HG02678 (cell line): ENCODE results near the gene STMN1.

Experiments
- ATAC-seq: cut with Tn5 transposase; IDR thresholded peaks from one replicate; pipeline ENCODE4 v1.9.1; 2021; ENCODE audit warnings: mild to moderate bottlenecking, moderate library complexity; ENCODE audit not compliant: unreplicated experiment

STMN1 gene

DNA sequence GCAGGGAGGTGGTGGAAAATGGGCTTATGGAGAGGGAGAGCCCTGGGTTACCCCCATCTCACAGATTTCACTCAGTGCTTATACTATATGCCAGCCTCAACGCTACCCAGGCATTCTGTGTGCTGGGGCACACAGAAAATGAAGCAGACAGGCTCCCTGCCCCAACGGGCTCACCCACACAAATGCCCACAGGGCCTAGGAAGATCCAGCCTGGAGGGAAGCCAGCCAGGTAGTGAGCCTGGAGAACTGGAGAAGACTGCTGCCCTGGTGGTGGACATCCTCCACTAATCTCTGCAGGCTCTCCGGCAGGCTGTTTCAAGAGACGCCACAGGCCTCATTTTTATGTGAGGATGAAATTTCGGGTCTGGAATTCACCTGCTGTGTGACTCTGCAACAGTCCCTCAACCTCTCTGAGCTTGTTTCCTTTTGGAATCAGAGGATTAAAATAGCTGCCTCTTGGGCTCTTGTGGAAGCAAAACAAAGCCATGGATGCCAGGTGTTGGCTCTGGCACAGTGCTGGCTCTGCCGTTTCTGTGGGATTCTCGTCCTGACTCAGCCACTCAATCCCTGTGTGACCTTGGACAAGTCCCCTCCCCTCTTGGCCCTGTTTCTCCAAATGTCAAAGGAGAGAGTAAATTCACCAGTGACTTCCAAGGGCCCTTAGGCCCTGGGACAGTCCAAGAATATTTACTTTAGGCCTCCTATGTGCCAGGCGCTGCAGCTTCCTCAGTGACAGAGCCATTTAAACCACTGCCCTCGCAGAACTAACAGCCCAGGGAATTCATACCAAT is 34.3 kb downstream of the STMN1 start:
- ATAC-seq, result no peak

DNA sequence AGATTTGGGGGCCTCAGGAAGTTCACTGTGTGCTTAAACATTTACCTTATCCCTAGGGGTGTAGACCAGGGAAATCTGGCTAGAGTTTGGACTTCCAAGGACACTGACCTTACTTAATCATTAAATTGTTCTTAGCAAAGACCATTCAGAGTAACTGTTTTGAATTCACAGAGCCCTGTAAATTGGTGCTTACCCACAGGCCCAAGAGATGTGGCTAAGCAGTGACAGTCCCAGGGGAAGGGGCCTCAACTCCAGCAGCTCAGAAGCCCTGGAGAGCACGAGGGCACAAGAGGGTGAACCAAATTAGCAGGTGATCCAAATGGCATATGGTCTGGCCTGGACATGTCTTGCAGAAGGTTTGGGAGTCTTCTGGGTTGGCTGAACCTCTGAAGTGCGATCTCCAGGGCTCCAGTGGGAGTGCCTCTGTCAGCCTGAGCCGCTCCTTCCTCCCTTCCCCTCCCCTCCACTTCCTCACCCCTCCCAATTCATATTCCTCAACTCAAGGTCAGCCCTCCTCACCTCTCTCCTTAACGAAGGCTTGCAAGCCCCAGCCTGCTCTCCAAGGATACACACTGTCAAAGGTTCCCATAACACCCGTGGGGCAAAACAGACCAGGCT is 35.0 kb downstream of the STMN1 start:
- ATAC-seq, result no peak

DNA sequence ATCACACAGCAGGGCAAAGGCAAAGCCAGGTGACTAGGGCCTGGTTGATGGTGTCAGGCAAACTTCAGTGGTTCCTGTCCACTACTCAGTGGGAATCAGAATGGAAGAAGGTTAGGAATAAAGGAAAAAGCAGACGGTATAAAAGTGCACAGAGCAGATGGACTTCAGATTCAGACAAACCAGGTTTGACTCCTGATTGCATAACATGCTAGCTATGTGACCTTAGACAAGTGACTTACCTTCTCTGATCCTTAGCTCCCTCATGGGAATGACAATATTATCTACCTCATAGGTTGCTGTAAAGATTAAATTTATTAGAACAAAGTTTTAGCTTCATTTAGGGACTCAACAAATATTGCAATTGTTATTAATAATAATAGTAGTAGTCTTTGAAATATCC is 35.6 kb downstream of the STMN1 start:
- ATAC-seq, result no peak

DNA sequence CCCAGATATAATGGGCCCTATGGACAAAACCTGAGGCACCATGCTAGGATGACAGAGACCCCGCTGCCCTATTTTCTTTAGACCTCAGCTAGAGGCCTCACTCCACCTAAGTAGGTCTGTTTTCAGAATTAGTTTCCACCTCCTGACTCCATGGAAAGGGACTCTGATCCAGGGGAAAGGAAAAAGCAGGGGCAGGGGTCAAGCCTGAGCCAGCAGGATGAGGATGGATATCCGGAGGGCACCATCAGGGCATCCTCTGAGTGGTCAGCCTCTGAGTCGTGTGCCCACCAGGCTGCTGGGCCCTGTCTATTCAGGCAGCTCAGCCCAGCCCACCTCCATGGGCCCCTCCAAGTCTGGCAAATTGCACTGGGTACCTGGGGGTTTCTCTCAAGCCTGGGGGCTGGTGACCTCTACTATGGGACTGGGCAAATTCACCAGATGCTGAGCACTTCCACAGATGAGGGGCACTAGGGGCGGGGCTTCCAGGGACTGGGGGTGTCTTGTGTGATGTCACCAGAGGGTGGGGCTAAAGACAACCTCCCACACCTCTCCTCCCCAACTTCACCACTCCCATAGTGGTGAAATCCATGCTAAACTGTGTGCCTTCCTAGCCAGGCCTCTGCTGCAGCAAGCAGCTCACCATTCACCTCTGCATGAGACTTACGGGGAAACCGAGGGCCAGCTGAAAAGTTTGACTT is 36.2 kb downstream of the STMN1 start:
- no peak for ATAC-seq

DNA sequence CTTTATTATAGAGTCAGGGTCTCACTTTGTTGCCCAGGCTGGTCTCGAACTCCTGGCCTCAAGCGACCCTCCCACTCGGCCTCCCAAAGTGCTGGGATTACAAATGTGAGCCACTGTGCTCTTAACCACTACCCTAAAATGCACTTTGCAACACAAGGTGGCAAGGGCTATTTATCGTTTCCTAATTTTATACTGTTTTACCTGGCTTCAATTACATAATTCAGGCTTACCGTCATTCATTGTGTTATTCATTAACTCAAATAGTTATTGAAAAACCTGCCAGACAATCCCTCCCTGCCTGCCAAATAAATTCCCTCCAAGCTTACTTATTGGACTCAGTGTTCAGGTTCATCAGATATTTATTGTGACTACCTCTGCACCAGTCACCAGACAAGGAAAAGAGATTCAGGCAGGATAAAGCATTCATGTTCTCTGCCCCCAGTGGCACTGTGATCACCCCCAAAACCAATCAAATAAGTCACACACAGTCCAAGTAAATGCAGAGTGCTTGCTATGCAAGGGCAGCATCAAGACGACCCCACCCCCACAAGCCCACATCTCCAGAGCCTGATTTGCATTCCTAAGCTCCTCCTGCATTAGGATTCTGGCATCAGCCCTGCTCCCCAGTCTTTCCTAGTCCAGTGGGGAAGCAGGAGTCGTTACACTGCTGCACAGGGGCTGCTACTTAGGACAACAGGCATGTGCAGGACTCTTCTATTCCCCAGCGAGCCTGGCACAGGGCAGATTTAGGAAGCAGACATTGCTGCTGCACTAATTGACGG is 38.8 kb downstream of the STMN1 start:
- ATAC-seq, result no peak

DNA sequence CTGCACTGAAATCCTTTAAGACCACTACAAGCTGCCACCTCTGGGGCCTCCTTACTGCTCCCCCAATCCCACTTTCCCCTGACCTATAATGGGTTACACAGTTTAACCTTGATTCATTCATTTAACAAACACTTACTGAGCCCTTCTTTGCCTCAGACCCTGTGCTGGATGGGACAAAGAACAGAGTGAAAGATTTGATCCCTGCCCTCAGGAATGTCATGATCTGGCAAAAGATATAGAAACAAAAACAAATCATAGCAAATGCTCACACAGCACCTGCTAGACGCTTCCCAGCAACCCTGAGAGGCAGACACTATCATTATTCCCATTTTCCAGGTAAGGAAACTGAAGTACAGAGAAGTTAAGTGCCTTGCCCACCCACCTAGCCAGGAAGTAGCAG is 39.9 kb downstream of the STMN1 start:
- ATAC-seq, result no peak

DNA sequence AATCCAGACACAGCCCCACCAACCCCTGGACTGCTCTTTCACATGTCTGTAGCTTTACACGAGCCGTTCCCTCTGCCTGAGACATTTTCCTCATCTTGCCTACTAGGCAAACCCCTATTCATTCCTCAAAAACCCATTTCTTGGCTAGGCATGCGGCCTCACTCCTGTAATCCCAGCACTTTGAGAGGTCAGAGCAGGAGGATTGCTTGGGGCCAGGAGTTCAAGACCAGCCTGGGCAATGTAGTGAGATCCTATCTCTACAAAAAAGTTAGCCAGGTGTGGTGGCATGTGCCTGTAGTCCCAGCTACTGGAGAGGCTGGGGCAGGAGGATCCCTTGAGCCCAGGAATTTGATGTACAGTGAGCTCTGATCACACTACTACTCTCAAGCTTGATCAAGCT is 41.8 kb downstream of the STMN1 start:
- ATAC-seq, result no peak

DNA sequence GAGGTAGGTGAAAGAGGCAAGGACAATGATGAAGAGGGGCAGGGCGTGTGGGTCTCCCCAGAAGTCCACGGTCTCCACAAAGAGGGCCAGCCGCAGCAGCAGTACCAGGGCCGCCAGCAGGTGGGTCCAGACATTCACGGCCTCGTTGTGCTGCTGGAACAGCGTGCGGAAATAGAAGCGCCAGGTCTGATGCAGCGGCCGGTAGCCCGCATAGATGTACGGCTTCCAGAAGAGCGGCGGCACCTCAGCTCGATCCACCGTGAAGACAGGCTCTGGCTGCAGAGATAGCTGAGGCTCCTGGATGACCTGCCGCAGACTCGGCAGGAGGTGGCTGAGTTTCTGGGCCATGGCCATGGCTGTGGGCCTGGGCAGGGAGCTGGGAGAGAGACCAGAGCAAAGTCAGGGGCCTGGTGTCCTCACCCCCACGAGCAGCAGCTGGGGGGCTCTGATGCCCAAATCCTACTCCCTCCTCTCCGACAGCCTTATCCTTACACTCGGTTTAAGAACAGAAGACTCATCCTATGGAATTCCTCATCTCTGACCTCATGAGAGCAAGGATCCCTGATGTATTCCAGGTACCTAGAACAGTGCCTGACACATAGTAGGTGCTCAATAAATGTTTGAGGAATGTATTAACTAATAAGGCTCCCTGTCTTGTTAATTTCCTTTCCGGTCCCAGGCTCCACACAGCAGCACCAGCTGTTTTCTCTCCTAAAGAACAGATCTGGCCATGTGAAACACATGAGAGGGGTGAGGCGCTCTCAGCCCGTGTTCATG is 42.5 kb downstream of the STMN1 start:
- no peak for ATAC-seq

DNA sequence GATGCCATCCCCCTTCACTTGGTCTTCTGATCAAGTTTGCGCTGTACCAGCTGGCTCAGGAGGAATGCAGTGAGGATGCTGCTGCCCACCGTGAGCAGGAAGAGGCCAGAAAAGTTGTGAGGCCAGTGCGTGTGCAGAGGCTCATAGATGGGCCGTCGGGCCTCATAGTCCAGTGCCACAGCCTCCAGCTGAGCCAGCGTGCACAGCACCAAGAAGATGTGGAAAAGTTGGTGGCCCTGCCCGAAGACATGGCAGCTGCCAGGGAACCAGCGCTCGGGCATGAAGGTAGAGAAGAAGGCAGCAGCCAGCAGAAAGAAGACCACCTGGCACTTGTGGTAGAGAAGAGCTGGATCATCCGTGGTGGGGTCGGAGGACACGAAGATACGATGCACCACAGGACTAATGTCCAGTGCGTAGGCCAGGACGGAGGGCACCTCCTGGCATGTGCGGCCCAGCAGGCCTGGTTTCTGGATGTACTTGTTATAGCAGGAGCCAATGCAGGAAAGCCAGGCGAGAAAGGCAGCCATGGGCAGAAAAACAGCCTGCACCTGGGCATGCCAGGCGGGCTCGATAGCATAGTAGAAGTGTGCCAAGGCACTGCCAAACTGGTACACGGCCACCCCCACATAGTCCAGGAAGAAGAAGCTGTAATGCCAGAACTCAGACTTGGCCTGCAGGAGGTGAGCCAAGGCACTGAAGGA is 43.3 kb downstream of the STMN1 start:
- no peak for ATAC-seq

DNA sequence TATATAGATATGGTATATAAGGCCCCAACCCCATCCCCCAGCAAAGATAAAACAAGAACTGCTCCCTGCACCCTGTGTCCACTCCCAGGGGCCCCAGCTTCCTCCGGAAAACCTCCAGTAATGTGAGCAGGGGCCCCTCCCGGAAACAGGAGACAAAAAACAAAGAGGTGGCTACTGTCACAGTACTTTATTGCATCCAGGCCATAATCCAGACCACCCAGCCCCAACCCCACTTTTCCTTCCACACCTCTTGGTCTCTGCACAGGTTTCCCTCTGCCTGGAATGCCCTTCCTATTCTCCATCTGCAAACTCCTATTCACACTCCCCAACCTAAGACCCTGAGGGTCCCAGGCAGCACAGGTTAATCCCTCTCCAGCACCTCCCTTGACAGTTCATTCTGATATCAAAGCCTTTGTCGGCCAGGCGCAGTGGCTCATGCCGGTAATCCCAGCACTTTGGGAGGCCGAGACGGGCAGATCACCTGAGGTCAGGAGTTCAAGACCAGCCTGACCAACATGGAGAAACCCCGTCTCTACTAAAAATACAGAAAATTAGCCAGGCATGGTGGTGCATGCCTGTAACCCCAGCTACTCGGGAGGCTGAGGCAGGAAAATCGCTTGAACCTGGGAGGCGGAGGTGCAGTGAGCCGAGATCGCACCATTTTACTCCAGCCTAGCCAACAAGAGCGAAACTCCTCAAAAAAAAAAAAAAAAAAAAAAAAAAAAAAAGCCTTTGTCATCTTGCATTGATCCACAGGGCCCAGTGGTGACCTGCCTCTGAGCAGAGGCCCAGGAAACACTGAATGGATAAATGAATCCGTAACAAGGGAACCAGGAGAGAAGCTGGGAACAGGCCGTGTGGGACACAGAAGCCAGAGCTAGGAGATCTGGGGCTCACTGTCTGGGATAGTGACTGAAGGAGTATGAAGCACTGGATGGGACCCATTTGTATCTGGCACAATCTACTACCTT is 44.6 kb downstream of the STMN1 start:
- ATAC-seq, result no peak

DNA sequence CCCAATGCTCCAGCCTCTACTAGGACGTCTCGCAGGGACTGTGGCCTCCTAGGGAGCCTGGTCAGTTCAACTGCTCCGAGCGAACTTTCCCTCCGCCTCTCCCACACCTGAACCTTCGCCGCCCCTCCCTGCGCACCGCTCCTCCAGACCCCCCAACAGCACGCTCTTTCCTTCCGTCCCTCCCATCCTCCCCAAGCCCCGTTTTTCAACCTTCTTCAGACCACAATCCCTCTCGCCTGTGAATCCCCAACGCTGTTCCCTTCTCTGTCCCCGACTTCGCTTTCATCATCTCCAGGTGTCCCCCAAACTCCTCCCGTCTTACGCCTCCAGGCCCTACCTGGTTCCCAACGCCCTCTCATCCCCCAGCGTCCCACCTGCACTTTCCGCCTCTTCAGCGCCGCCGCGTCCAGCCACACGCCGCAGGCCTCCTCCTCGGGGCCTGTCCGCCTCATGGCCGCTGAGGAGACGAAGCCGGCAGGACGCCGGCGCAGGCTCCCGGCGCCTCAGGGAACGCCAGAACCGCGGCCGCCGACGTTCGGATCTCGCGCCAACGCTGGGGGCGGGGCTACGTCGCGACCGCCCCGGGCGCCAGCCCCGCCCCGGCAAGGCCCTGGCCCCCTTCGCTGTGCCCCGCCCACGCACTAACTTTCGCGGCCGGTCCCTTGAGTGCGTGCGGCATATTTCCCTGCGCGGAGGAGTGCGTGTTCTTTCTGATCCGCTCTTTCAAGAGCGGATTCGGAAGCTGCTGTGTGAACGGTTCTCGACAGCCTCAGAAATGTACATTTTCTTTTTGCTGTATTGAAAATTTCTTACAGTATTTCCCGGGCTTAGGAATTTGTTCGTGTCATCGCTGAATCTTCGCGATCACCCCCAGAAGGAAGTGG is 47.1 kb downstream of the STMN1 start, which contains the start of gene AUNIP:
Gene AUNIP (minus strand): TSS at position 552 of the 884 bp plus-strand sequence. CDS start 100 bp downstream, at position 452.
- peak; percentile 85 for ATAC-seq

DNA sequence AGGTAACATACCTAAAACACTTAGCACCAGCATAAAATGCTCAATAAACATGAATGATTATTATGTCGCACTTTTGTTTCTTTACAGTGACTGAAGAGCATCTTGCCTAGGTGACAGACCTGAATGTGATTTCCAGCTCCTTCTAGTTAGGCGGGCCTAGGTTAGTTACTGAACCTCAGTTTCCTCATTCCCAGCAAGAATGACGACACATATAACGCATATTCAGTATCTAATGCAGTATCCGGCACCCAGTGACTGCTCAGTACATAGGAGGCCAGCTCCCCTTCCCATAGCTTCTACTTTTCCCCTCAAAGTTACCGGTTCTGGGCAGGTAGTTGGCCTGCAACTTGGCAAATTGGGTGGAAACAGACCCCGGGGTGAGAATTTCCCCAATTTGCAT is 47.7 kb downstream of the STMN1 start:
- no peak for ATAC-seq

DNA sequence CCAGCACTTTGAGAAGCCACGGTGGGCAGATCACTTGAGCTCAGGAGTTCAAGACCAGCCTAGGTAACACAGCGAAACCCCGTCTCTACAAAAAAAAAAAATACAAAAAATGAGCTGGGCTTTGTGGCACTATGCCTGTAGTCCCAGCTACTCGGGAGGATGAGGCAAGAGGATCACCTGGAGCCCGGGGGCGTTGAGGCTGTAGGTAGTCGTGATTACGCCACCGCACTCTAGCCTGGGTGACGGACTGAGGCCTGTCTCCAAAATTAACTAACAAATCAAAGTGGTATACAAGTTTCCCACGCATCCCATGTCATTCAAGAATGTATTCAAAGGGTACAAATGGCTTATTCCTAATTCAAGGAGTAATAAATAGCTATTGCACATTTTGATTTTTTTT is 49.4 kb downstream of the STMN1 start:
- ATAC-seq, result no peak

DNA sequence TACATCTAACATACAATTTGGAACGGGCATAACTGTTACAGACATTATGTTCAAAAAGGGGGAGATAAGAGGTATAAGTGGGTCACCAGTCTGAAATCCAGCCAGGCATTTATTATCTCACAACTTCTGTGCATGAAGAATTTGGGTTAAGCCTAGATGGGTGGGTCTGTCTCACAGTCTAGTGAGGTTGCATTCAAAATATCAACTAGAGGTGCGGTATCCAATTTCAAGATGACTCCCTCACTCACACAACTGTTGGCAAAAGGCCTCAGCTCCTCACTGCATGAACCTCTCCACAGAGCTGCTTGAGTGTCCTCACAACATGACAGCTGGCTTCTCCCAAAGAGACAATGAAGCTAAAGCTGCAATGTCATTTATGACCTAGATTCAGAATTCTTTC is 51.7 kb downstream of the STMN1 start:
- no peak for ATAC-seq
